GM12864 (cell line): ENCODE measurements around the gene NLRP11.
"Not testable (repeated sequence)": the region's sequence is repeated elsewhere in the genome, so short reads cannot be mapped to it uniquely, and the experiment has no call there.

Experiments used
- DNase-seq: peaks from one replicate; pipeline ENCODE4 v3.0.0-alpha.2; 2011; ENCODE audit warnings: low read depth
- H3K4me3 ChIP-seq: 2 replicates; pipeline ENCODE4 v1.5.1; 2011; ENCODE audit warnings: mild to moderate bottlenecking, low read depth, low read length, control low read depth
- CTCF ChIP-seq: IDR thresholded peaks from 2 replicates; pipeline ENCODE4 v1.5.1; 2011; ENCODE audit warnings: low read depth, mild to moderate bottlenecking, moderate library complexity, low read length, control low read depth, inconsistent platforms; ENCODE audit errors: missing control alignments

NLRP11 gene

GRCh38 chr19:55801416-55801815, 30.4 kb downstream of the NLRP11 start:
- H3K4me3 ChIP-seq = no peak overlapping the region
- TF ChIP-seq CTCF = no peak
- no peak for DNase-seq

- no peak overlapping the region for H3K4me3 ChIP-seq
- TF ChIP-seq CTCF = no peak
- no peak for DNase-seq
Measured at GRCh38 chr19:55795021-55795420, 36.8 kb downstream of the NLRP11 start.

- no peak overlapping the region for H3K4me3 ChIP-seq
- TF ChIP-seq CTCF = no peak
- DNase-seq = no peak
Measured at GRCh38 chr19:55781112-55781511, 50.7 kb downstream of the NLRP11 start.

- TF ChIP-seq CTCF = no peak
- DNase-seq = no peak
- no peak overlapping the region for H3K4me3 ChIP-seq
Measured at GRCh38 chr19:55778331-55778730, 53.5 kb downstream of the NLRP11 start.

GRCh38 chr19:55777528-55777927, 54.3 kb downstream of the NLRP11 start:
- TF ChIP-seq CTCF = peak; percentile 59
- no peak for DNase-seq
- no peak overlapping the region for H3K4me3 ChIP-seq

- DNase-seq, H3K4me3 ChIP-seq: not testable (repeated sequence)
Measured at GRCh38 chr19:55769632-55770031, 62.2 kb downstream of the NLRP11 start.

GRCh38 chr19:55768818-55769217, 63.0 kb downstream of the NLRP11 start, which contains the start of gene RFPL4AL1:
Gene RFPL4AL1, plus strand, starts transcription at chr19:55769118. Its CDS starts 2,687 bp downstream, at chr19:55771805.
- DNase-seq, H3K4me3 ChIP-seq: not testable (repeated sequence)

- DNase-seq = no peak
- TF ChIP-seq CTCF = no peak
- no peak overlapping the region for H3K4me3 ChIP-seq
Measured at GRCh38 chr19:55766466-55766865, 65.3 kb downstream of the NLRP11 start.

GRCh38 chr19:55758797-55759196, 73.0 kb downstream of the NLRP11 start, which contains the start of gene RFPL4A:
Gene RFPL4A, plus strand, starts transcription at chr19:55759097. Its CDS starts 2,704 bp downstream, at chr19:55761801.
- not testable (repeated sequence) for DNase-seq, H3K4me3 ChIP-seq

GRCh38 chr19:55756808-55757207, 75.0 kb downstream of the NLRP11 start:
- not testable (repeated sequence) for DNase-seq, H3K4me3 ChIP-seq
